ENCODE results near the gene JAG1. TPM values are rescaled to one million over a fixed set of nuclear protein-coding genes. Genes with fewer than 3 reads are reported as not detected.

The JAG1 gene
- total RNA-seq, 2 experiments from 2014 or later, result 0.28 to 0.89 TPM

DNA sequence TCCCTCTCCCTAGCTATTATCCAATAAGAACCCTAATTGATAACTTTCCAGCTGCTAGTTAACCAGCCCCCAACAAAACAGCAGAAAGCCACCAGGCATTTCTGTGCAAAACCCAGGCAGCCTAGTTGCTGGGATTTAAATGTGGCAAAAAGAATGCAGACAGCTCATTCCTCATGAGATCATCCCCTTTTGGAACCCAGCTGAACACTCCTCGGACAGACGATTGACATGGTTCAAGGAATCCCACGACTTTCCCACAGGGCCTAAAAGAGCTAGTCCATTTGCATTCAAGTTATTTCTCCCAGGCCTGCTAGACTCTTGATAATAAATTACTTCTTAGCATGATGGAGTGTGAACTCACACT is 24.0 kb downstream of the JAG1 start:
- DNase-seq (no peak), ATAC-seq (ENCODE audit: low read depth) (no peak)
- Mint-ChIP-seq H3K4me1 (peaks cover 17% of the 10 kb centered on the region), H3K9me3 (no peaks in the 10 kb centered on the region), H3K4me3 (no peak overlapping the region), H3K36me3 (no peaks in the 10 kb centered on the region), H3K27me3 (peaks cover 7% of the 10 kb centered on the region), H3K27ac (no peak overlapping the region)
- POLR2A ChIA-PET, result no interaction called here

DNA sequence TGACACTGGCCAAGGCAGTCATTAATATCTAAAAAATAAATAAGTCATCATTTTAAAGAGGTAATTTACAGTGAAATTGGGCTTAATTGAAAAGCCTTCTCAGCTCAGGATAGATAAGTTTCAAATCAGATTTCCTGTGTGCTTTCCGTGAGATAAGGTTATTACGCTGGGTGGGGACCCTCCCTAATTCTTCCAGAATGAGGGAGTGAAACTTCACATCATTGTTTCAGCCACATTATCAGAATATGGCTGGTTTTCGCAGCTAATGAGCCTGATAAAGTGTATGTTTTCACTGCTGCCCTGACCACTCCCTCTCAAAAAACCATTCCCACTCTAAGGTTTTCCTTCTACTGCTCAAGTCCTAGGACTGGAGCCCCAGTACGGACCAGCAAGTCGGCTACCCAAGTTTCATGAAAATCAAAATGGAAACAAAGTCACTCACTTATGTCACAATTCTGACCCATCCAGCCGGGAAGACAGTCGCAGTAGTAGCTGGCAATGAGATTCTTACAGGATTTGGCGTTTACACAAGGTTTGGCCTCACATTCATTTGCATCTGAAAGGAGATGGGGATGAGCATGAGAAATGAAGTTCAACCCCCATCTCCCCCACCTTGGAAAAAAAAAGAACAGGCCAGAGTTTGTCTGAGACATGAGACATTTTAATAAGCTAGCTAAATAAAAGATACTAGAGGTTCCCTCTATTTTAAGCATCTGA is 24.6 kb downstream of the JAG1 start:
- no peaks in the 10 kb centered on the region for H3K9me3 Mint-ChIP-seq
- peaks cover 6% of the 10 kb centered on the region for H3K27me3 Mint-ChIP-seq
- no peak overlapping the region for H3K27ac Mint-ChIP-seq
- DNase-seq, result no peak
- peaks cover 17% of the 10 kb centered on the region for H3K4me1 Mint-ChIP-seq
- POLR2A ChIA-PET, result no interaction called here
- no peak overlapping the region for H3K4me3 Mint-ChIP-seq
- no peak for ATAC-seq (ENCODE audit: low read depth)
- no peaks in the 10 kb centered on the region for H3K36me3 Mint-ChIP-seq

DNA sequence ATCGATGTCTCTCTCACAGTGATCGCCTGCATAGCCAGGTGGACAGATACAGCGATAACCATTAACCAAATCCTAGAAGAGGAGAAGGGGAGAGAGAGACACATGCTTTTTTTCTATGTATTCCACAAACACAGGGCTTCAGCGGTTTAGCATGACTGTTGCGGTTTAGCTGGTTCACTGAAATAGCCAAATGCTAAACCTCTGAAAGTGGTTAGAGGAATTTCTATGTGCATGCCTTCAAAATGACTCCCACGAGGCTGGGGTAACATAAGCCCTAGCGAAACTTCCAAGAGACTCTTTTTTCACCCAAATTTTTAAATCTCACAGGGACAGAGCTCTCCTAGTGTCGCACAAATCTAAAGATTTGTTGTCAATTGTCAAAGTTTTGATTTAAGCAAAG is 25.1 kb downstream of the JAG1 start:
- POLR2A ChIA-PET, result no interaction called here
- ATAC-seq (ENCODE audit: low read depth), result no peak
- H3K27ac Mint-ChIP-seq, result no peak overlapping the region
- no peaks in the 10 kb centered on the region for H3K36me3 Mint-ChIP-seq
- H3K4me1 Mint-ChIP-seq, result peaks cover 14% of the 10 kb centered on the region
- no peak for DNase-seq
- H3K4me3 Mint-ChIP-seq, result no peak overlapping the region
- peaks cover under 1% of the 10 kb centered on the region for H3K27me3 Mint-ChIP-seq
- no peaks in the 10 kb centered on the region for H3K9me3 Mint-ChIP-seq

DNA sequence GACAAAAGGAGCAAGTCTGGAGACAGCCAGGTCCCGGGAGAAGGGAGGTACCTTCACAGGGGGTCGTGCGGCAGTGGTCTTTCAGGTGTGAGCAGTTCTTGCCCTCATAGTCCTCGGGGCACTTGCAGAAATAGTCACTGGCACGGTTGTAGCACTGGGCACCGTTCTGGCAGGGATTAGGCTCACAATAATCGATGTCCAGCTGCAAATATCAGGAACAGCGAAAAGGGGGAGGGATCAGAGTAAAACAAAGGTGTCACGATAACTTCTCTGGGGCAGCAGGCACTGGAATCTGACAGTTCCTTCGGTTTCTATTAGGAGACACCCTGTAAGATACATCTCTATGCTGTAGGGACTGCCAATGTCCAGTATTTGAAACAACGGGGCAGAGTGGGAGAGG is 25.9 kb downstream of the JAG1 start:
- H3K4me3 Mint-ChIP-seq, result no peak overlapping the region
- peaks cover 13% of the 10 kb centered on the region for H3K4me1 Mint-ChIP-seq
- POLR2A ChIA-PET, result no interaction called here
- H3K9me3 Mint-ChIP-seq, result no peaks in the 10 kb centered on the region
- no peak for DNase-seq
- no peak overlapping the region for H3K27ac Mint-ChIP-seq
- no peaks in the 10 kb centered on the region for H3K36me3 Mint-ChIP-seq
- no peak for ATAC-seq (ENCODE audit: low read depth)
- H3K27me3 Mint-ChIP-seq, result no peaks in the 10 kb centered on the region

DNA sequence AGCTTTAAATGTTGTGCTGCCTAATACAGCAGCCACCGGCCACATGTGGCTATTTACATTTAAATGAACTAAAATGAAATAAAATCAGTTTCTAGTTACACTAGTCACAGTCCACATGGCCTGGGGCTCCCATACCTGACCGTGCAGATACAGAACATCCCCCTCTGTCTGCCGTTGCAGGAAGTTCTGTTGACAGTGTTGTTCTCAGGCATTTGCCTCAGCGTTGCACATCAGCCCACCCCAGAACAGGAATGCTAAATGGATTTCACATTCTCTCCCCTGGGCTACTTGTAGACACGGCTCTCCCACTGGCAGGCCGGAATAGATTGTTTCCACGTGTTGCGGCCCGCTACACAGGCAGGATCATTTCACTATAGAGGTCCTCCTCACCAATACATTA is 26.3 kb downstream of the JAG1 start:
- no peak for DNase-seq
- POLR2A ChIA-PET, result no interaction called here
- Mint-ChIP-seq H3K9me3 (no peaks in the 10 kb centered on the region), H3K4me3 (no peak overlapping the region), H3K27ac (no peak overlapping the region), H3K27me3 (no peaks in the 10 kb centered on the region), H3K4me1 (peaks cover 13% of the 10 kb centered on the region), H3K36me3 (peaks cover under 1% of the 10 kb centered on the region)
- peak; percentile 36 for ATAC-seq (ENCODE audit: low read depth)

DNA sequence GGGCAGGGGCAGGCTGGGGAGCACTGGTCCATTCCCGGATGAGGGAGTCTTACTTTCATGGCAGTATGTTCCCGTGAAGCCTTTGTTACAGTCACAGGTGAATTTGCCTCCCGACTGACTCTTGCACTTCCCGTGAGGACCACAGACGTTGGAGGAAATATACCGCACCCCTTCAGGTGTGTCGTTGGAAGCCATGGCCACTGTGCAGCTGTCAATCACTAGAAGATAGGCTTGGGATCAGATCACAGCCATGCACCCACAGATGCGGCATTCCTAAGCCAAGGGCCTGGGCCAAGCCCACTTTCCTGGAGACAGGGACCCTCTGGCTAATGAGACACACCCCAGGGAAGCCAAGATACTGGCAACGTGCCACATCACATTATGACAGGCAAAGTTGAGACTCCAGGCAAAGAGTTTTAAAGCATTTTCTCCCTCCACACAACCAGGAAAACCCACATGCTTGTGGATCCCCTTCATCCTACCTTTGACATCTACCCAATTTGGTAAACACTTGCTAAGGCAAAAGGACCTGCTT is 26.8 kb downstream of the JAG1 start:
- DNase-seq (no peak), ATAC-seq (ENCODE audit: low read depth) (no peak)
- Mint-ChIP-seq H3K36me3 (peaks cover 3% of the 10 kb centered on the region), H3K4me3 (no peak overlapping the region), H3K27ac (no peak overlapping the region), H3K9me3 (no peaks in the 10 kb centered on the region), H3K27me3 (no peaks in the 10 kb centered on the region), H3K4me1 (peaks cover 13% of the 10 kb centered on the region)
- POLR2A ChIA-PET, result no interaction called here

DNA sequence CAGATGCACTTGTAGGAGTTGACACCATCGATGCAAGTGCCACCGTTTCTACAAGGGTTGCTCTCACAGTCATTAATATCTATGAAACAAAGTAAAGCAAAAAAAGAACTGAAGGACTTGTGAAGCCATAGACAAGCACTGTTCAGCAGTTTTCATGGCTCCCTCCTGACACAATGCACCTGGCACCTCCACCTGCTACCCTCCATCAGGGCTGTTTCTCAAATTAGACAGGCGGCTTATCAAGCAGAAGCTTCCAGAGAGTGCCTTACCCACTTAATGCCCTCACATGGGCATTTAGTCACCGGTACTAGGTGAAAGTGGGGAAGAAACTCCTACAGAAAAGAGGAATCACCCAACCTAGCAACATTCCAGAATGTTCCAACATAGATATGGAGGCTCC is 27.8 kb downstream of the JAG1 start:
- DNase-seq, result no peak
- H3K4me1 Mint-ChIP-seq, result peaks cover 8% of the 10 kb centered on the region

DNA sequence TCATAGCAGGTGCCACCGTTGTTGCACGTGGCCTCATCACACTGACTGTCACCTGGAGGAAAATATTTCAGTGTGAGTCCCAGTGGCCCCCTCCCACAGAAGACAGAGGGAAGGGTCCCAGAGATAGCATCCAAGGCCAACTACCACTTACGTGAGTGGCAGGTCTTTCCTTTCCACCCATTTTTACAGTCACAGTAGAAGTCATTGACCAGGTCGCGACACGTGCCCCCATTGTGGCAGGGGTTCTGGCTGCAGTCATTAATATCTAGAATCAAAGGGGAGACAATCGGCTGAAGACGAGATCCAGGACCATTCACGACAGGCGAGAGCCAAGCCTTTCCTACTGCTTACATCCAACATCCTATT is 28.6 kb downstream of the JAG1 start:
- peaks cover 5% of the 10 kb centered on the region for H3K36me3 Mint-ChIP-seq
- POLR2A ChIA-PET, result no interaction called here
- DNase-seq (no peak), ATAC-seq (ENCODE audit: low read depth) (no peak)
- H3K4me3 Mint-ChIP-seq, result no peak overlapping the region
- H3K27me3 Mint-ChIP-seq, result no peaks in the 10 kb centered on the region
- no peaks in the 10 kb centered on the region for H3K9me3 Mint-ChIP-seq
- H3K27ac Mint-ChIP-seq, result no peak overlapping the region
- H3K4me1 Mint-ChIP-seq, result peaks cover 8% of the 10 kb centered on the region

More for the DNA sequence above, 27.8 kb downstream of the JAG1 start:
- H3K27me3 Mint-ChIP-seq, result no peaks in the 10 kb centered on the region
- no peak for ATAC-seq (ENCODE audit: low read depth)
- H3K9me3 Mint-ChIP-seq, result no peaks in the 10 kb centered on the region
- no peak overlapping the region for H3K27ac Mint-ChIP-seq
- POLR2A ChIA-PET, result no interaction called here
- no peak overlapping the region for H3K4me3 Mint-ChIP-seq
- H3K36me3 Mint-ChIP-seq, result peaks cover 4% of the 10 kb centered on the region

DNA sequence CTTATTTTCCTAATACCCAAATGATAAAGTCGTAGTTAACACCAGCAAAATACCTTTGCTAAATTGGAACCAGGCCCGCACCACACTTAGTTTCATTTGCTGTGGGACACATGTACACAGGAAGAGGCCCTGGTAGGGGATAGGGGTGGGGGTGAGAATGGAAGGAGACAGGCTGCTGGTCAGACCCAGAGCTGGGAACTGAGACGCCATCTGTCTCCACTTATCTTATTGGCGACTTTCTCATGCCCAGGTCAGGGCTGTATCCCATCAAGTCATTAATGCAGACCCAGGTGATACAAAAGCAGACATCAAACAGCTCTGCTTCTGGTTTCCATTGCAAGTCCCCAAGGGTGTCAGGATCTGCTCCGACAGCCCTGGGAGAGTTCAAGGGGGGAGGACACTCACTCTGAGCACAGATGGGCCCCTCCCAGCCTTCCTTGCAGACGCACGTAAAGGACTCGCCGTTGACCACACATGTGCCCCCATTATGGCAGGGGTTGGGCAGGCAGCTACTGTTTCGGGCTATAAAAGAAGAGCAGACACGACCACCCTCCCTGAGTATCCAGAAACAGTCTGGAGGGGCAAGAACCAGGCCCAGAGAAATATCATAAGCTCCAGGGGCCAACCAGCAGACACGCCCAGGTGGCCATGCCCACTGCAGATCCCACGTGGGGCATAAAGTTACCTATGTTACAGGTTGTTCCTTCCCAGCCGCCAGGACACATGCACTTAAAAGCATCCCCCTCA is 29.2 kb downstream of the JAG1 start:
- Mint-ChIP-seq H3K4me1 (peaks cover 8% of the 10 kb centered on the region), H3K36me3 (peaks cover 6% of the 10 kb centered on the region), H3K27ac (no peak overlapping the region), H3K4me3 (peak overlapping the region; percentile 14), H3K27me3 (no peaks in the 10 kb centered on the region), H3K9me3 (no peaks in the 10 kb centered on the region)
- DNase-seq (no peak), ATAC-seq (ENCODE audit: low read depth) (no peak)
- POLR2A ChIA-PET, result no interaction called here

DNA sequence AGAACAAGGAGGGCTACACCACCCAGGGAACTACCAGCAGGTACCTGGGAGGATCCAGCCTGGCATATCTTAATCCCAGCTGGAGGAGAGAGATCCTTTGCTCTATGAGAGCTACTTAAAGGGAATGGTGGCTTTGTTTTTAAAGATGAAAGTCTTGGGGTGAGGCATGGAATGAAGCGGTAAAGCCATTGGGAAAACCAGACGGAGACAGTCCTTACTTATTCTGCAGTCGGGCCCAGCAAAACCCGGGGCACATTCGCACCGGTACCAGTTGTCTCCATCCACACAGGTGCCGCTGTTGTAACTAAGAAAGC is 30.3 kb downstream of the JAG1 start:
- H3K9me3 Mint-ChIP-seq, result no peaks in the 10 kb centered on the region
- H3K27me3 Mint-ChIP-seq, result no peaks in the 10 kb centered on the region
- ATAC-seq (ENCODE audit: low read depth), result no peak
- DNase-seq, result no peak
- H3K4me1 Mint-ChIP-seq, result peaks cover 8% of the 10 kb centered on the region
- H3K4me3 Mint-ChIP-seq, result no peak overlapping the region
- H3K27ac Mint-ChIP-seq, result no peak overlapping the region
- H3K36me3 Mint-ChIP-seq, result peaks cover 9% of the 10 kb centered on the region
- POLR2A ChIA-PET, result no interaction called here

DNA sequence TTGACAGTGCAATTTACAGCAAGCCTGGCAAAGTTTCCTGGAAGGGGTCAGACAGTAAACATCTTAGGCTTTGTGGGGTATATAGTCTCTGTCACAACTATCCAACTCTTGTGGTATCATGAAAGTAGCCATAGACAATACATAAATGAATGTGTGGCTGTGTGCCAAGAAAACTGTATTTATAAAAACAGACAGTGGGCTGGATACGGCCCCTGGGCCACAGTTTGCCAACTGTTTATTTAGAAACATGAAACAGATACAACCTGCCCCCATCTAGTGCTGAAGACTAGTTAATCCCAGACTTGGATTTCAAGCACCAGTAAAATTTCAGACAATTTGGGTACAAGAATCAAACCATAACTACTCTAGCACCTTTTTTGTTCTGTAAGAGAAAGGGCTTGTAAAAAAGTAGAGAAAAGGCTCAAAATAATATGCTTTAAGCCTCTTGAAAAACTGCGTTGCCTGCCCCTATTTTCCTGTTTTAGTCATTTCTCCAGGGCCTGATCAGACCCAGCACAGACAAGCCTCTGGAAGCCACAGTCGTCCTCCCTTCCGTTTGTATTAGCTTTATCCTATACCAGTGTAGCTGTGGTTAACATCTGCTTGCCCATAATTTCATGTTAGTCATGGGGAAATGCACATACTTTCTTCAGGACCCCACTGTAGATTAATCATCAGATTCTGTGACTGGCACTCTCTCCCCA is 30.8 kb downstream of the JAG1 start:
- peaks cover 11% of the 10 kb centered on the region for H3K36me3 Mint-ChIP-seq
- no peak for DNase-seq
- H3K4me3 Mint-ChIP-seq, result no peak overlapping the region
- POLR2A ChIA-PET, result no interaction called here
- no peaks in the 10 kb centered on the region for H3K9me3 Mint-ChIP-seq
- H3K27me3 Mint-ChIP-seq, result no peaks in the 10 kb centered on the region
- H3K4me1 Mint-ChIP-seq, result peaks cover 8% of the 10 kb centered on the region
- no peak for ATAC-seq (ENCODE audit: low read depth)
- H3K27ac Mint-ChIP-seq, result no peak overlapping the region

DNA sequence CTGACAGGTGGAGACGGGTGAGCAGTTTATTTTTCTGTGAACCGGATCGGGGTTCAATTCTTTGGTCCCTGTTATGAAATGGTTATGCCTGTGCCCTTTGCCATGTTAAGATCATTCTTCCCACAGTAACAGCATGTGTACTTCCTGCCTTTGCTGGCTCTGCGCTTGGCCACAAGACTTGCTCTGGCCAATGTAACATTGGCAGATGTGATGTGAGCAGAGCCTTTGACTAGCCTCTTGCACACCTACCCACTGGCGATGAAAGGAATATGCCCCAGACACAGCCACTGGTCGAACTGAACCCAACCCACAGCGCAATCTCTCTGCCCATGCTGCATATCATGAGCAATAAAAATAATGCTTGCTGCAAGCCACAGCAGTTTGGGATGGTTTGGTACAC is 31.9 kb downstream of the JAG1 start:
- ATAC-seq (ENCODE audit: low read depth) (no peak), DNase-seq (no peak)
- Mint-ChIP-seq H3K27me3 (no peaks in the 10 kb centered on the region), H3K9me3 (no peaks in the 10 kb centered on the region), H3K27ac (no peak overlapping the region), H3K4me3 (no peak overlapping the region), H3K36me3 (peaks cover 11% of the 10 kb centered on the region), H3K4me1 (peaks cover 6% of the 10 kb centered on the region)
- POLR2A ChIA-PET, result no interaction called here

DNA sequence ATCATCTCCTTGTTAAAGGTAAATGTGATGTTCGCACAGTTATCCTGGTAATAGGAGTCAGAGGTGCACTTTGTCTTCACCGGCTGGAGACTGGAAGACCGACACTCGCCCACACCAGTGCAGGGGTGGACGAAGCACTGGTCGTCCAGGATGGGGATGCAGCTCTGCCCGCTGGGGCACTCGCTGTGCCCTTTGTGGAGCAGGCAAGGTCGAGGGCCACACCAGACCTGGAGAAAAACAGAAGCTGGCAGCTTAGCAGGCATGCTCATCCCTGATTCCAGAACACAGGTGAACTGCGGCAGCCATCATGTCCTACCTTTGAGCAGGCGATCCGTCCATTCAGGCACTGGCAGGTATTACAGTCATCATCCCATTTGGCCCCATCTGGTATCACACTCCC is 32.3 kb downstream of the JAG1 start:
- DNase-seq (no peak), ATAC-seq (ENCODE audit: low read depth) (no peak)
- Mint-ChIP-seq H3K4me1 (peaks cover 6% of the 10 kb centered on the region), H3K4me3 (no peak overlapping the region), H3K27ac (no peak overlapping the region), H3K36me3 (peaks cover 11% of the 10 kb centered on the region), H3K27me3 (no peaks in the 10 kb centered on the region), H3K9me3 (no peaks in the 10 kb centered on the region)
- POLR2A ChIA-PET, result no interaction called here

DNA sequence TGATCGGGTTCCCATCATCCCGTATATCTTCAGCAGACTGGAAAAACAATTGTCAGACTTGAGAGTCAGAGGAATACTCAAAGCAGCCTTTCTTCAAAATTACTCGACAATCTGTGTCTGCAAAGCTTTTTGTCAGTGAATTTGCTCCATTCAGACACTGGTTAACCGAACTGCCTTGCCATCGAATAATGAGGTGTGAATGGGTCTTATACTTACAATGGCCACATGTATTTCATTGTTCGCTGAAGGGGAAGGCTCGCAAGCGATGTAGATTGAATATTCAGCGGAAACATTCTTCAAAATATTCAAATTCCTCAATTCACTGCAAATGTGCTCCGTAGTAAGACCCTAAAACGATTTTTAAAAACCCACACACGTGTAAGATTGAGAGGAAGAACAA is 32.9 kb downstream of the JAG1 start:
- POLR2A ChIA-PET, result no interaction called here
- Mint-ChIP-seq H3K36me3 (peaks cover 11% of the 10 kb centered on the region), H3K4me1 (peaks cover 6% of the 10 kb centered on the region), H3K27me3 (no peaks in the 10 kb centered on the region), H3K9me3 (no peaks in the 10 kb centered on the region), H3K4me3 (no peak overlapping the region), H3K27ac (no peak overlapping the region)
- no peak for ATAC-seq (ENCODE audit: low read depth)
- no peak for DNase-seq

Measured in activated naive CD8-positive, alpha-beta T cell treated with anti-CD3 and anti-CD28 coated beads, Interleukin-2, amount 10 ng/mL, durations not matched to agents 7 days and 5 days (primary cell).